Natural killer cell (primary cell): ENCODE results near the gene AKAP6. TPM values are rescaled to one million over a fixed set of nuclear protein-coding genes. Genes with fewer than 3 reads are reported as not detected.

Experiments
- ATAC-seq, 3 donors: fragments of 150-1000 bp in 2 of 3; fragments of 200-7000 bp in 1 of 3; cut with Tn5 transposase; 1 replicate in 1 of 3; 2 replicates in 2 of 3; pipeline ENCODE4 v1.10.0; 2021; ENCODE audit warnings: mild to moderate bottlenecking in 2 of 3, moderate library complexity in 2 of 3
- DNase-seq, 2 donors: peaks; one replicate each; pipeline versions ENCODE4 v3.0.0 to v3.0.0-alpha.2; 2013 to 2021; ENCODE audit warnings: mixed read lengths in 1 of 2
- H3K27ac ChIP-seq: one replicate; pipeline ENCODE4 v1.5.1; 2013; ENCODE audit warnings: mild to moderate bottlenecking, low read length
- H3K27me3 ChIP-seq: one replicate; pipeline ENCODE4 v1.6.1; 2013; ENCODE audit warnings: low read length; ENCODE audit not compliant: control insufficient read depth, insufficient read depth
- H3K36me3 ChIP-seq: one replicate; pipeline ENCODE4 v1.6.1; 2013; ENCODE audit warnings: low read length; ENCODE audit not compliant: control insufficient read depth, insufficient read depth
- H3K4me1 ChIP-seq: one replicate; pipeline ENCODE4 v1.6.1; 2013; ENCODE audit warnings: low read length; ENCODE audit not compliant: control insufficient read depth, insufficient read depth
- H3K4me3 ChIP-seq: one replicate; pipeline ENCODE4 v1.5.1; 2013; ENCODE audit warnings: low read length
- H3K9me3 ChIP-seq: one replicate; pipeline ENCODE4 v1.6.1; 2013; ENCODE audit warnings: low read length; ENCODE audit not compliant: control insufficient read depth, insufficient read depth
- H3K27ac Mint-ChIP-seq, 2 donors: one replicate each; pipeline ENCODE4 v1.8.0; 2022; ENCODE audit warnings: mild to moderate bottlenecking in 2 of 2, mixed read lengths in 2 of 2, moderate library complexity in 1 of 2
- H3K27me3 Mint-ChIP-seq, 2 donors: one replicate each; pipeline ENCODE4 v1.8.0; 2022; ENCODE audit warnings: low read depth in 2 of 2, mixed read lengths in 2 of 2
- H3K36me3 Mint-ChIP-seq: one replicate; pipeline ENCODE4 v1.8.0; 2022; ENCODE audit warnings: mixed read lengths
- H3K4me1 Mint-ChIP-seq, 2 donors: one replicate each; pipeline ENCODE4 v1.8.0; 2022; ENCODE audit warnings: mixed read lengths in 2 of 2
- H3K4me3 Mint-ChIP-seq: one replicate; pipeline ENCODE4 v1.8.0; 2022; ENCODE audit warnings: mild to moderate bottlenecking, moderate library complexity, mixed read lengths
- H3K9me3 Mint-ChIP-seq, 2 donors: one replicate each; pipeline ENCODE4 v1.8.0; 2022; ENCODE audit warnings: mixed read lengths in 2 of 2
- WGBS: methylation state at CpG from one replicate; pipeline ENCODE4 v1.1.7; 2013; ENCODE audit warnings: missing lambda C conversion rate; ENCODE audit not compliant: insufficient coverage; 5-methylcytosine and 5-hydroxymethylcytosine counted together
- intact Hi-C: fragments of 100-400 bp; cut with micrococcal nuclease; formaldehyde crosslinking; loops from one replicate; pipeline ENCODE4 v1.14.2; 2022
- total RNA-seq, 4 donors: library from RNA; stranded (reverse); fragments of 120-200 nt in 1 of 4; gene quantifications; one replicate each; pipeline versions ENCODE4 v1.2.3 to v1.2.4, GENCODE V29; 2013 to 2022
- TF ChIP-seq, protein P1 (sequence below): fragments of 200-600 bp; IDR thresholded peaks from one replicate; pipeline ENCODE4 v1.8.0; 2022; ENCODE audit warnings: antibody characterized with exemption

The AKAP6 gene
- total RNA-seq, 3 donors from 2014 or later (not counting 1 experiment from before 2014, with no cell fraction given), result 0.21 to 1.3 (median 0.80) TPM

- H3K9me3 ChIP-seq, result no peaks in the 10 kb centered on the region
- H3K9me3 Mint-ChIP-seq, result peaks cover 0 to 2% of the 10 kb centered on the region in 2 donors
- H3K27me3 Mint-ChIP-seq, result peaks cover 0 to 9% of the 10 kb centered on the region in 2 donors
- intact Hi-C loops, result no loop called here
- TF ChIP-seq, protein P1, sequence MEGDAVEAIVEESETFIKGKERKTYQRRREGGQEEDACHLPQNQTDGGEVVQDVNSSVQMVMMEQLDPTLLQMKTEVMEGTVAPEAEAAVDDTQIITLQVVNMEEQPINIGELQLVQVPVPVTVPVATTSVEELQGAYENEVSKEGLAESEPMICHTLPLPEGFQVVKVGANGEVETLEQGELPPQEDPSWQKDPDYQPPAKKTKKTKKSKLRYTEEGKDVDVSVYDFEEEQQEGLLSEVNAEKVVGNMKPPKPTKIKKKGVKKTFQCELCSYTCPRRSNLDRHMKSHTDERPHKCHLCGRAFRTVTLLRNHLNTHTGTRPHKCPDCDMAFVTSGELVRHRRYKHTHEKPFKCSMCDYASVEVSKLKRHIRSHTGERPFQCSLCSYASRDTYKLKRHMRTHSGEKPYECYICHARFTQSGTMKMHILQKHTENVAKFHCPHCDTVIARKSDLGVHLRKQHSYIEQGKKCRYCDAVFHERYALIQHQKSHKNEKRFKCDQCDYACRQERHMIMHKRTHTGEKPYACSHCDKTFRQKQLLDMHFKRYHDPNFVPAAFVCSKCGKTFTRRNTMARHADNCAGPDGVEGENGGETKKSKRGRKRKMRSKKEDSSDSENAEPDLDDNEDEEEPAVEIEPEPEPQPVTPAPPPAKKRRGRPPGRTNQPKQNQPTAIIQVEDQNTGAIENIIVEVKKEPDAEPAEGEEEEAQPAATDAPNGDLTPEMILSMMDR, result no peak
- H3K27me3 ChIP-seq, result no peaks in the 10 kb centered on the region
- H3K36me3 Mint-ChIP-seq, result no peaks in the 10 kb centered on the region
- H3K36me3 ChIP-seq, result no peaks in the 10 kb centered on the region
- ATAC-seq, result no peak
- no peak overlapping the region for H3K27ac ChIP-seq
- WGBS, result 93% methylated on average over 4 of the region's 4 CpGs
- DNase-seq, result no peak
- H3K4me1 ChIP-seq, result no peaks in the 10 kb centered on the region
- no peak overlapping the region for H3K4me3 Mint-ChIP-seq
- no peak overlapping the region for H3K27ac Mint-ChIP-seq
- no peaks in the 10 kb centered on the region for H3K4me1 Mint-ChIP-seq
- H3K4me3 ChIP-seq, result no peak overlapping the region
These were observed 208.1 kb downstream of the AKAP6 start for GRCh38 chr14:32537166-32537565.

- WGBS, result 52% methylated on average over 2 of the region's 3 CpGs
- TF ChIP-seq, protein P1, result no peak
- Mint-ChIP-seq H3K4me3 (no peak overlapping the region), H3K36me3 (no peaks in the 10 kb centered on the region), H3K27ac (no peak overlapping the region), H3K27me3 (peaks cover 0 to 2% of the 10 kb centered on the region in 2 donors), H3K4me1 (no peaks in the 10 kb centered on the region), H3K9me3 (no peaks in the 10 kb centered on the region)
- H3K4me1 ChIP-seq, result no peaks in the 10 kb centered on the region
- ATAC-seq, result no peak
- H3K9me3 ChIP-seq, result no peaks in the 10 kb centered on the region
- H3K27ac ChIP-seq, result no peak overlapping the region
- H3K36me3 ChIP-seq, result no peaks in the 10 kb centered on the region
- DNase-seq, result no peak
- intact Hi-C loops, result no loop called here
- no peaks in the 10 kb centered on the region for H3K27me3 ChIP-seq
- no peak overlapping the region for H3K4me3 ChIP-seq
These were observed 213.4 kb downstream of the AKAP6 start for GRCh38 chr14:32542507-32542906.

- no peak overlapping the region for H3K4me3 Mint-ChIP-seq
- no peaks in the 10 kb centered on the region for H3K4me1 ChIP-seq
- H3K27ac Mint-ChIP-seq, result no peak overlapping the region
- no peaks in the 10 kb centered on the region for H3K9me3 ChIP-seq
- H3K4me3 ChIP-seq, result no peak overlapping the region
- DNase-seq, result no peak
- H3K27me3 ChIP-seq, result no peaks in the 10 kb centered on the region
- intact Hi-C loops, result no loop called here
- no peaks in the 10 kb centered on the region for H3K9me3 Mint-ChIP-seq
- TF ChIP-seq, protein P1, result no peak
- no peaks in the 10 kb centered on the region for H3K36me3 ChIP-seq
- peaks cover 0 to 2% of the 10 kb centered on the region in 2 donors for H3K27me3 Mint-ChIP-seq
- H3K4me1 Mint-ChIP-seq, result no peaks in the 10 kb centered on the region
- no peak for ATAC-seq
- no peak overlapping the region for H3K27ac ChIP-seq
- 80% methylated on average over 4 of the region's 4 CpGs for WGBS
- no peaks in the 10 kb centered on the region for H3K36me3 Mint-ChIP-seq
These were observed 216.0 kb downstream of the AKAP6 start for GRCh38 chr14:32545095-32545494.

GRCh38 chr14:32545506-32546210 lies 216.6 kb downstream of the AKAP6 start:
- ATAC-seq (no peak), DNase-seq (no peak)
- Mint-ChIP-seq H3K27ac (no peak overlapping the region), H3K9me3 (no peaks in the 10 kb centered on the region), H3K4me3 (no peak overlapping the region), H3K27me3 (peaks cover 0 to 2% of the 10 kb centered on the region in 2 donors), H3K36me3 (no peaks in the 10 kb centered on the region), H3K4me1 (no peaks in the 10 kb centered on the region)
- H3K27ac ChIP-seq, result no peak overlapping the region
- no peaks in the 10 kb centered on the region for H3K36me3 ChIP-seq
- H3K4me3 ChIP-seq, result no peak overlapping the region
- intact Hi-C loops, result no loop called here
- WGBS, result 89% methylated on average over 8 of the region's 10 CpGs
- TF ChIP-seq, protein P1, result no peak
- no peaks in the 10 kb centered on the region for H3K27me3 ChIP-seq
- no peaks in the 10 kb centered on the region for H3K9me3 ChIP-seq
- no peaks in the 10 kb centered on the region for H3K4me1 ChIP-seq
